Large intestine (tissue), 12 donors: ENCODE results near the gene ADRM1. TPM values are rescaled to one million over a fixed set of nuclear protein-coding genes. Genes with fewer than 3 reads are reported as not detected.

Source experiments
- DNase-seq, 2 donors: peaks; one replicate each; pipeline versions ENCODE4 v3.0.0 to v3.0.0-alpha.2; 2013
- H3K27ac ChIP-seq: one replicate; pipeline ENCODE4 v1.5.1; 2013; ENCODE audit warnings: low read length
- H3K27me3 ChIP-seq: 2 replicates; pipeline ENCODE4 v1.6.1; 2013; ENCODE audit warnings: low read length; ENCODE audit not compliant: control insufficient read depth, insufficient read depth
- H3K36me3 ChIP-seq: 2 replicates; pipeline ENCODE4 v1.6.1; 2013; ENCODE audit warnings: low read length; ENCODE audit not compliant: control insufficient read depth, insufficient read depth
- H3K4me1 ChIP-seq: one replicate; pipeline ENCODE4 v1.6.1; 2013; ENCODE audit warnings: low read length; ENCODE audit not compliant: control insufficient read depth, insufficient read depth
- H3K4me3 ChIP-seq: one replicate; pipeline ENCODE4 v1.5.1; 2013; ENCODE audit warnings: low read length
- H3K9me3 ChIP-seq: one replicate; pipeline ENCODE4 v1.6.1; 2013; ENCODE audit warnings: mild to moderate bottlenecking, low read depth, low read length, moderate library complexity; ENCODE audit not compliant: control insufficient read depth
- WGBS: methylation state at CpG from one replicate; pipeline ENCODE4 v1.1.5; 2013; ENCODE audit warnings: low lambda C conversion rate; ENCODE audit not compliant: insufficient coverage; 5-methylcytosine and 5-hydroxymethylcytosine counted together
- long read RNA-seq, 11 donors: transcript quantifications; one replicate each; lab custom pipeline, GENCODE V29; 2026
- polyA plus RNA-seq: library from polyadenylated mRNA; unstranded; fragments of 120-200 nt; gene quantifications from one replicate; pipeline ENCODE4 v1.2.1, GENCODE V29; 2013

The ADRM1 gene
- 50.4 TPM for polyA plus RNA-seq
- long read RNA-seq, donor 1, transcript ADRM1-201 (10 exons, 1,478 nt), result major isoform, 24 of 24 reads
- long read RNA-seq, donor 1, partial matches to known transcripts, result 0 of 24 reads
- long read RNA-seq, donor 1, other reads (novel, unspliced or antisense), result 0 of 24 reads
- long read RNA-seq, donor 2, transcript ADRM1-201 (10 exons, 1,478 nt), result major isoform, 25 of 41 reads
- long read RNA-seq, donor 2, partial matches to known transcripts, result 16 of 41 reads
- long read RNA-seq, donor 2, other reads (novel, unspliced or antisense), result 0 of 41 reads
- long read RNA-seq, donor 3, transcript ADRM1-201 (10 exons, 1,478 nt), result major isoform, 37 of 70 reads
- long read RNA-seq, donor 3, partial matches to known transcripts, result 30 of 70 reads
- long read RNA-seq, donor 3, other reads (novel, unspliced or antisense), result 0 of 70 reads
- long read RNA-seq, donor 4, partial matches to known transcripts, result 0 of 1 reads
- long read RNA-seq, donor 4, other reads (novel, unspliced or antisense), result 0 of 1 reads
- long read RNA-seq, donor 5, transcript ADRM1-201 (10 exons, 1,478 nt), result major isoform, 14 of 14 reads
- long read RNA-seq, donor 5, partial matches to known transcripts, result 0 of 14 reads
- long read RNA-seq, donor 5, other reads (novel, unspliced or antisense), result 0 of 14 reads
- long read RNA-seq, donor 6, transcript ADRM1-201 (10 exons, 1,478 nt), result major isoform, 32 of 48 reads
- long read RNA-seq, donor 6, partial matches to known transcripts, result 16 of 48 reads
- long read RNA-seq, donor 6, other reads (novel, unspliced or antisense), result 0 of 48 reads
- long read RNA-seq, donor 7, transcript ADRM1-201 (10 exons, 1,478 nt), result major isoform, 6 of 13 reads
- long read RNA-seq, donor 7, partial matches to known transcripts, result 7 of 13 reads
- long read RNA-seq, donor 7, other reads (novel, unspliced or antisense), result 0 of 13 reads
- long read RNA-seq, donor 8, transcript ADRM1-201 (10 exons, 1,478 nt), result major isoform, 27 of 64 reads
- long read RNA-seq, donor 8, partial matches to known transcripts, result 36 of 64 reads
- long read RNA-seq, donor 8, other reads (novel, unspliced or antisense), result 0 of 64 reads
- long read RNA-seq, donor 9, transcript ADRM1-201 (10 exons, 1,478 nt), result major isoform, 19 of 31 reads
- long read RNA-seq, donor 9, partial matches to known transcripts, result 10 of 31 reads
- long read RNA-seq, donor 9, other reads (novel, unspliced or antisense), result 0 of 31 reads
- long read RNA-seq, donor 10, transcript ADRM1-201 (10 exons, 1,478 nt), result major isoform, 20 of 56 reads
- long read RNA-seq, donor 10, partial matches to known transcripts, result 33 of 56 reads
- long read RNA-seq, donor 10, other reads (novel, unspliced or antisense), result 0 of 56 reads
- long read RNA-seq, donor 11, transcript ADRM1-201 (10 exons, 1,478 nt), result major isoform, 12 of 19 reads
- long read RNA-seq, donor 11, partial matches to known transcripts, result 7 of 19 reads
- long read RNA-seq, donor 11, other reads (novel, unspliced or antisense), result 0 of 19 reads

- no CpG with 5 or more reads among the region's 81 CpGs for WGBS
- Histone ChIP-seq H3K9me3 (no peaks in the 10 kb centered on the region), H3K4me1 (peaks cover 17% of the 10 kb centered on the region), H3K4me3 (peak within 1 kb of the TSS; percentile 74), H3K27me3 (no peaks in the 10 kb centered on the region), H3K36me3 (peaks cover 37% of the 10 kb centered on the region), H3K27ac (peak within 1 kb of the TSS; percentile 97)
- peak; percentile 97 to 99 for DNase-seq
Observed at GRCh38 chr20:62302341-62303061, at the start of gene ADRM1. Gene ADRM1 (plus strand): TSS chr20:62302997. CDS start chr20:62303569, 572 bp downstream.

DNA sequence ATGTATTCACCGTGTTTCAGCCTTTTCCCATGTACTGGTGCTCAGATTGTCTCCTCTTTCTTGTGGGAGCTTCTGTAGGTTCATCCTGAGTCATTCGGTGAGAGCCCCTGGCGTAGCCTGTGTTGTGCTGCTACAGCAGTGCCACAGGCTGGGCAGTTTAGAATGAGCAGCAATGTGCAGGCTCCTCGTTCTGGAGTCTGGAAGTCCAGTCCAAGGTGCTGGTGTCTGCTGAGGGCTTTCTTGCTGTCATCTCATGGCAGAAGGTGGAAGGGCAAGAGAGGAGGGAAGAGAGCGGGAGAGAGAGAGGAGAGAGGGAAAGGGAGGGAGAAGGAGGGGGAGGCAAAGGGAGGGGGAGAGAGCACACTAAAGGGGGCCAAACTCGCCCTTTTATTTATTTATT, 49.4 kb upstream of the ADRM1 start:
- Histone ChIP-seq H3K36me3 (peaks cover 24% of the 10 kb centered on the region), H3K9me3 (peaks cover 2% of the 10 kb centered on the region), H3K4me3 (no peak overlapping the region), H3K4me1 (no peaks in the 10 kb centered on the region), H3K27me3 (no peaks in the 10 kb centered on the region), H3K27ac (no peak overlapping the region)
- DNase-seq, result no peak
- 100% methylated on average over 1 of the region's 6 CpGs for WGBS

DNA sequence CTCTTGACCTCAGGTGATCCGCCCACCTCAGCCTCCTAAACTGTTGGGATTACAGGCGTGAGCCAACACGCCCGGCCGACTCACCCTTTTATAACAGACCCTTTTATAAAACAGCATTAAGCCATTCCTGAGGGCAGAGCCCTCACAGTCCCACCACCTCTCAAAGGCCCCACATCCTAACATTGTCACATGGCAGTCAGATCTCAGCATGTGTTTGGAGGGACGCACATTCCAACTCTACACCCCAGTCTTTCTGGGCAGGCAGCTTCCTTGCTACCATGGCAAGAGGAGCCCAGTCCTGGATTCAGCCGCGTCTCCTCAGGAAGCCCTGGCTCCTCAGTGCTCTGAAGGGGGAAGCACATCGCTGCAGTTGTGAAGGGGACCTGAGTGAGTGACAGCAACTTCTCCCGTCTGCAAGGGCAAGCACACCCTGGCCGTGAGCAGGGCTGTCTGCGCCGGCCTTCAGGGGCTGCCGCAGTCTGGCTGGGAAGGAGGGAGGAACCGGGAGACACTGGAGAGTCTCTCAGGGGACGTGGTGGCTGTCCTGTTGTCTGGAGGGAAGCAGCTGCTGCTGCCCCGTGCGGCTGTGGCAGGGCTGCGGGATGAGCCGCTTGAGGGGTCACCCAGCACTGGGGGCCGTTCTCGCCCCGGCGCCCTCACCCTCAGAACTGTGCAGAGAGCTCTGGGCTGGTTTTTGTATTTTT, 48.6 kb upstream of the ADRM1 start:
- Histone ChIP-seq H3K4me1 (no peaks in the 10 kb centered on the region), H3K27me3 (no peaks in the 10 kb centered on the region), H3K9me3 (peaks cover 2% of the 10 kb centered on the region), H3K4me3 (no peak overlapping the region), H3K27ac (no peak overlapping the region), H3K36me3 (peaks cover 31% of the 10 kb centered on the region)
- no CpG with 5 or more reads among the region's 24 CpGs for WGBS
- no peak for DNase-seq

- DNase-seq, result no peak
- H3K27ac ChIP-seq, result no peak overlapping the region
- 100% methylated on average over 1 of the region's 10 CpGs for WGBS
- H3K36me3 ChIP-seq, result peaks cover 47% of the 10 kb centered on the region
- no peaks in the 10 kb centered on the region for H3K27me3 ChIP-seq
- no peaks in the 10 kb centered on the region for H3K4me1 ChIP-seq
- H3K9me3 ChIP-seq, result peaks cover 2% of the 10 kb centered on the region
- no peak overlapping the region for H3K4me3 ChIP-seq
Observed at GRCh38 chr20:62255976-62256375, 46.8 kb upstream of the ADRM1 start.

GRCh38 chr20:62258499-62259293, 44.1 kb upstream of the ADRM1 start:
- H3K4me3 ChIP-seq, result no peak overlapping the region
- no peaks in the 10 kb centered on the region for H3K27me3 ChIP-seq
- H3K4me1 ChIP-seq, result no peaks in the 10 kb centered on the region
- H3K36me3 ChIP-seq, result peaks cover 65% of the 10 kb centered on the region
- H3K9me3 ChIP-seq, result peaks cover 2% of the 10 kb centered on the region
- WGBS, result no CpG with 5 or more reads among the region's 20 CpGs
- no peak overlapping the region for H3K27ac ChIP-seq
- DNase-seq, result no peak

- no peaks in the 10 kb centered on the region for H3K27me3 ChIP-seq
- no peaks in the 10 kb centered on the region for H3K4me1 ChIP-seq
- H3K4me3 ChIP-seq, result no peak overlapping the region
- H3K36me3 ChIP-seq, result peaks cover 68% of the 10 kb centered on the region
- no peak overlapping the region for H3K27ac ChIP-seq
- no CpG with 5 or more reads among the region's 8 CpGs for WGBS
- H3K9me3 ChIP-seq, result peaks cover 2% of the 10 kb centered on the region
- no peak for DNase-seq
Observed at GRCh38 chr20:62259294-62259565, 43.6 kb upstream of the ADRM1 start.

- no CpG with 5 or more reads among the region's 10 CpGs for WGBS
Observed at GRCh38 chr20:62262064-62262463, 40.7 kb upstream of the ADRM1 start.

DNA sequence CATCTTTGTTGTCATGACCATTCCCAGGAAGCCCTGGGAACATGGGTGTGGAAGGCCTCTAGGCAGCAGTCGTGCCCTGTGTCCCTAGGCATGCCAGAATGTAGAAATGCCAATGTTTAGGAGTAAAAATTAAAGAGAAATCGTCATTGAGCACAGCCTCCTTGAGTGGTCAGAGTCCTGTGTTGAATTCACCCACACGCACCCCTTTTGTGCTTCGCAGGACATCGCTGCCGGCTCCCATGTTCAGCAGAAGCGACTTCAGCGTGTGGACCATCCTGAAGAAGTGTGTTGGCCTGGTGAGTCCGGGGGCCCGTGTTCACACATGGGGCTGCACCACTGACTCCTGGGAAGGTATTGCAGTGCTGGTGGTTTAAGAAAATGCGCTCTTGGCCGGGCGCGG, 39.4 kb upstream of the ADRM1 start:
- Histone ChIP-seq H3K27ac (no peak overlapping the region), H3K27me3 (no peaks in the 10 kb centered on the region), H3K9me3 (no peaks in the 10 kb centered on the region), H3K4me3 (no peak overlapping the region), H3K36me3 (peaks cover 81% of the 10 kb centered on the region), H3K4me1 (no peaks in the 10 kb centered on the region)
- DNase-seq, result no peak
- WGBS, result no CpG with 5 or more reads among the region's 14 CpGs

More at GRCh38 chr20:62262064-62262463, 40.7 kb upstream of the ADRM1 start:
- DNase-seq, result no peak
- no peaks in the 10 kb centered on the region for H3K27me3 ChIP-seq
- peaks cover 81% of the 10 kb centered on the region for H3K36me3 ChIP-seq
- H3K4me3 ChIP-seq, result no peak overlapping the region
- no peaks in the 10 kb centered on the region for H3K4me1 ChIP-seq
- H3K27ac ChIP-seq, result no peak overlapping the region
- H3K9me3 ChIP-seq, result no peaks in the 10 kb centered on the region
